GM18873 (cell line): ENCODE data around the gene FGD4.
"Not testable (repeated sequence)": the region's sequence is repeated elsewhere in the genome, so short reads cannot be mapped to it uniquely, and the experiment has no call there.

Experiments used
- ATAC-seq: cut with Tn5 transposase; IDR thresholded peaks from one replicate; pipeline ENCODE4 v1.9.1; 2021; ENCODE audit warnings: mild to moderate bottlenecking, moderate library complexity, moderate number of reproducible peaks; ENCODE audit not compliant: unreplicated experiment, low FRiP score

FGD4 gene

DNA sequence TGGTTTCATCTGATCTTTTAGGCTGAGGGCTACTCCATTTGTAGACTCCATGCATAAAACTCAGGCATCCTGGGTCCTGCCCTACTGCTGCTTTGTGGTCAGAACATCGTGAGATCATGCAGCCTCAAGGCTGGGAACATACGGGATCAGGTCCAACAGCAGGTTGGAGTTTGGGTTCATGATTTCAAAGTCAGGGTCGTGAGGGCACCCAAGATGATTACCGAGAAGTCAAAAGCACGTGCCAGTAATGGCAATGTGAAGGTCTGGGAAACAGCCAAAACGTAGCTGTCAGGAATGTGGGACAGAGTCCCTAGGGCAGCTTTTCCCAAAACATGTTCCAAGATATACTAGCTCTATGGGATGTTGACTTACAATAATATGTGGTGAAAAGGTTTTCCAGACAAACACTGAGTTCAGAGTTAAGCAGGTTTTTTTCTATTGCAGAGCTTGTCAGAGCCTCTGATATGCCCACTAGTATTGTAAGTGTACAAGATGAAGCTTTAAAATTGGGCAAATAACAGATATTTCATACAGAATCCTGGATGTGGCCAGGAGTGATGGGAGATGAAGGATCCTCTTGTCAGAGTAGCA, 149.4 kb downstream of the FGD4 start:
- no peak for ATAC-seq

DNA sequence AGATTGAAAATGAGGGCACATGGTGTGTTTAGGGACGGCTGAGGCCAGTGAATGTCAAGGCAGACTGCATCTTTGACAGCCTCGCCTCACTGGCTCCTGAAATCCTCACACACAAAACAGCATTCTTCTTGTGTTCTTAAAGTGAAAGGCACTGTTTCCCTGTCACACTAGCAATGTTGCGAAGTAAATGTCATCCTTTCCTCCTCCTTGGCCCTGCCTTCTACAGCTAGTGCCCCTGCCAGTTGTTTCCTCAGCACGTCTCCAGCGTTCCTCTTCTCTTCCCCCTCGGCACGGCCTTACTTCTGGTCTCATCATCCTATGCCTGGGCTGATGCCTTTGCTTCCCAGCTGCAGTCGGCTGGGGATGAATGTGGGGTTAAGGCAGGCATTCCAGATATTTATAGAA, 150.3 kb downstream of the FGD4 start:
- no peak for ATAC-seq

DNA sequence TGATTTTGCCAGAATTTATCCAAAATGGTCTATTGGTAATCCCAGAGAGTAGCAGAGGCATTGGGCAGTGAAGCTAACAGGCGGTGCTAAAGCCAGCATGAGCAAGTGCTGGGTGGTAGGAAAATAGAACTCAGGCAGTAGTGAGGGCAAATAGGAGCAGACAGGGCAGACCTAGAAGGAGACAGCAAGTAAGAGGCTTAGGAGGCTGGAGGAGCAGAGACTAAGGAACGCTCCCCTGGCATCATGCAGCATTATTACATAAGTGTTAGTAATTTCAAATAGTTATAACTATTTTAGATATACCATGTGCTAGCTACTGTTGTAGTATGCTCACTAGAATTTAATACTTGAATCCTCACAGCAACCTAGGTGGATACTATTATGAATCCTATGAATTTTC, 151.7 kb downstream of the FGD4 start:
- ATAC-seq = no peak

DNA sequence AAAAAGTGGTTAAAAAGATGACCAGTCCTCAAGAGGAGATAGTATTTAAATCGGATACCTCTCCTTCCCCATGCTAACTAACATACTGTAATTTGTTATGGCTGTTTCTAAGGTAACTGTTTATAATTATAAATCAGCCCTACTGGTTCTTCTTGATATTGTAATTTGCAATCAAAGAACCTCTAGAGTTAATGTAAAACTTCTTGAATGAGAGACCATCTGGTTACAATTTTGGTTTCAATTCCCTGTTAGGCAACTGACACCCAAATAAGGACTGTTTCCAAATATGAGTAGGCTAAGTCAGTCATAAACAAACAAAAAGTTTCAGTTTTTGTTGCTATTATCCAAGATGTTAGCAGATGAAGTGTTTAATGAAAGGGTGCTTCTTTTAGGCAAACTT, 159.5 kb downstream of the FGD4 start:
- ATAC-seq = peak; percentile 99

DNA sequence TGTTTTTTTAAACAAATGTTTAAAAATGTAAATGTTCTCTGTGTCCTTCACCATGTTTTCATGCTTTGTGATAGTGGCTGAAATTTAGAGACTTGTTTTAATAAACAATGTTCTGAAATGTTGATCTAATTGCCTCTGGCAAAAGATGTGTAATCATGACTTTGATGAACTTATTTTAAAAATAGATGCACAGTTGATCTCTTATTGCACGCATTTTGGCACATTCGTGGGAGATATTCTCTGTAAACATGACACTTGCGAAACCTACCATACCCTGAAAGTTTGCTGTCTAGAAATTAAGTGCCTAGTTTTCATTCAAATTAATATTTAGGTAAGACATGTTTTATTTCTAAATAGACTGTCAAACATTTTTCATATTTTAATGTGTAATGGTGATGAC, 160.1 kb downstream of the FGD4 start:
- ATAC-seq = no peak

DNA sequence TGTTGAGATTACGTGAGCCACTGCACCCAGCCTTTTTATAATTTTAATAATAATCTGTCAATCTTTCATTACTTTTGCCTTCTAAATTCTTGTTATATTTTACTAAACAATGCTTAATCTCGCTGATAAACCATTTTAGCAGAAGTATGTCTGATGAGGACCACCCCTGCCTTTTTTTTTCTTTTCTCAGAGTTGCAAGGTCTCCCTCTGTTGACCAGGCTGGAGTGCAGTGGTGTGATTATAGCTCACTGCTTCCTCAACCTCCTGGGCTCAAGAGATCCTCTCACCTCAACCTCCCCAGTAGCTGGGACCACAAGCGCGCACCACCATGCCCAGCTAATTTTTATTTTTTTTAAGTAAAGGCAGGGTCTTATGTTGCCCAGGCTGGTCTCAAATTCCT, 161.2 kb downstream of the FGD4 start:
- ATAC-seq = no peak

DNA sequence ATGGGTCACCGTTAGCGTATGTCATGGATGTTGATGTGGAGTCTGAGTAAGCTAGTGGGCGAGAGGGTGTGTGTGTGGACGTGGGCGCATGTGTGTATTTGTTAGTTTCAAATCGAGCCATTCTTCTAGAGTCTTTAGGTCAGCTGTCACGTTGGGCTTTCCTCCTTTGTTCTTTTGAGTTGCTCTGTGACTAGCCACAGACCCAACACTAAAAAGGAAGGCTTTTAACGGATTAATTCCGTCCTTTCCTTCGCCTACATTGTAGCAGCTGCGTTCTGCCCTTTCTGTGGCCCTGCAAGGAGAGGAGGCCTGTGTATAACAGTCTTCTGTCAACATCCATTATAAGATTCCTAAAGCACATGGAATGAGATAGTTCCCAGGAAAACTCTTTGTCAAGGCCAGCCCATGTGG, 162.6 kb downstream of the FGD4 start:
- ATAC-seq = no peak

DNA sequence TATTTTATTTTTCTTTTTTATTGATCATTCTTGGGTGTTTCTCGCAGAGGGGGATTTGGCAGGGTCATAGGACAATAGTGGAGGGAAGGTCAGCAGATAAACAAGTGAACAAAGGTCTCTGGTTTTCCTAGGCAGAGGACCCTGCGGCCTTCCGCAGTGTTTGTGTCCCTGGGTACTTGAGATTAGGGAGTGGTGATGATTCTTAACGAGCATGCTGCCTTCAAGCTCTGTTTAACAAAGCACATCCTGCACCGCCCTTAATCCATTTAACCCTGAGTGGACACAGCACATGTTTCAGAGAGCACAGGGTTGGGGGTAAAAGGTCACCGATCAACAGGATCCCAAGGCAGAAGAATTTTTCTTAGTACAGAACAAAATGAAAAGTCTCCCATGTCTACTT, 163.1 kb downstream of the FGD4 start:
- not testable (repeated sequence) for ATAC-seq

DNA sequence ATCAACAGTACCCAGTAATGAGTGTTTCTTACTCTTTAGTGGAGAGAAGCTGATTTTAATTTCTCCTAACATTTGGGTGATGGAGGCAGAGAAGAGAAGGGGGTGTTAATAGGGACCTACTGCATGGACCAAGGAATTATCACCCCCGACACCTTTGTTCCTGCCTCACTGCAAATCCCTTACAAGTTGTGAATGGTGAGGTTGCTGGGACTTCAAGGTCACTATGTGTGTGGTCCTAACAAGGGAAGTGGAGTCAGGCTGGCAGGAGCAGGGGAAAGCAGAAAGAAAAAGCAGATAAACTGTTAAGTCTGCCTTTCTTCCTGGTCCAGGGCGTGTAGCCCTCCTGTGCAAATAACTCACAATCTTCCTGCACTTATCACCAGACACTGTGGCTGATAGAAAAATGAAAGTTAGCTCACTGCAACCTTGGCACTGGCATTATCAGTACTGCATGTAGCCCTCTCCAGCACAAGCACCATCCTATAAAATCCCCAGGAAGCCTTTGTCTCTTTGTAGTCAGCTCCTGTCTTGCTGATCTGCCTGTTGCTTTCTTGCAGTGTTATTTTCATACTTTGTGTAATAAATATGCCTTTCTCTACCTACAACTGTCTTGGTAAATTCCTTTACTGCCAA, 167.4 kb downstream of the FGD4 start:
- no peak for ATAC-seq

DNA sequence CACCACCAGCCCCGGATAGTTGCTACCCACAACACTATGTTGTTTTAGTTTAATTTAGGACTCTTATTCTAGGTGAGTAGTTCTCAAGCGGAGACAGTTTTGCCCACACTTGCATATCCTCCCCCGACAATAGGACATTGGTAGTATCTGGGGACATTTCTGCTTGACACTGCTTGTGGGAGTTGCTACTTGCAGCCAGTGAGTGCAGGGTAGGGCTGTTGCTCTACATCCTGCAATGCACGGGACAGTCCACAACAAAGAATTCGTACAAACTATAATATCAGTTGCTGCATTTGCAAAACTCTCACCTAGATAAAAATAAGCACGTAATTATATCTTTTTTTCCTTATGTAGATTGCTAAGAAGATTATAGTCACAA, 167.9 kb downstream of the FGD4 start:
- ATAC-seq = no peak

DNA sequence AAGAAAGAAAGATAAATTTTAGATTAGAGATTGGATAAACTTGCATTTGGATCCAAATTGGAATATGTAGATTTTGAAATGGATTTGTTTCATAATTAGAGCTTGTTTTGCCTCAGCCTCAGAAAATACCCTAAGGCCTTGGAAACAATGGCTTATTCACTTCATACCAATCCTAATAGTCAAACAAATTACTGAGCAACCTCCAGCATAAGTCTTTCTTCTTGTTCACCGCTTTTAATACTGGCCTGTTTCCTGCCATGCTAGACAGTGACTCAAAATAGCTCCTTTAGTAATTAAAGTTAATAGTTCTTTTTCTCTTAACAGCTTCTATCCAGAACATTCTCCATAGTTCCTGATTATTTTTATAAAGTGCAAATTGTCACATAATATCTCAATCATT, 168.9 kb downstream of the FGD4 start:
- no peak for ATAC-seq

DNA sequence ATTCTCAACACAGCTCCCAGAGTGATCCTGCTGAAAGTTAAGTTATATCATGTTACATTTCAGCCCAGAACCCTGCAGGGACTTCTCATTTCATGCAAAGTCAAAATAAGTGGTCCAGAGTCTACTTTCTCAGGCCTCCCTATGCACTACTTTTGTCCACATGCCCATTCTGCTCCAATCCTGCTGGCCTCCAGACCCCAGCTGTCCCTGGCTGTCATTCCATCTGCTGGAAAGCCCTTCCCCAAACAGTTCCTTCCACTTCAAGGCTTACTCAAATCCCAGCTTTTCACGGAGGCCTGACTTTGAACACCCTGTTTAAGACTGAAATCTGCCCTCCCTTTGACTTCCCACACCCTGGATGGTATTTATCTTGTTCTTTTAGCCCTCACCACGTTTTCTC, 169.9 kb downstream of the FGD4 start:
- ATAC-seq = no peak

DNA sequence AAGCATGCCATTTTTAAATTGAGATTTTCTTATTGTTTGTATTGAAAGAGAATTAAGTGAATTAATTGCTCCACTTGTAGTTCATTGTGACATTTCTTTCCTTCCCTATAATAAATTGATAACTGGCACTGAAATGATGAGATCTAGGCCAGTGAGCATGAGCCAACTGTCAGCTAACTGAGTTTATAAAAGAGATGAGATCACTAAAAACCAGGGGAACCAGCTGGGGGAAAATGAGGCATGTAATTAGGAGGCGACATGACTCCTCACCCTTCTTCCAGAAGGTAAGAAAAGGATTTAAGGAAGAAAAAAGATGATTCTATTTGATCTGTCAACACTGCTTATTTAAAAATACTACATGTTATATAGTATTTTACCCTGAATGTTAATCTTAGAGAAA, 175.2 kb downstream of the FGD4 start:
- ATAC-seq = no peak

DNA sequence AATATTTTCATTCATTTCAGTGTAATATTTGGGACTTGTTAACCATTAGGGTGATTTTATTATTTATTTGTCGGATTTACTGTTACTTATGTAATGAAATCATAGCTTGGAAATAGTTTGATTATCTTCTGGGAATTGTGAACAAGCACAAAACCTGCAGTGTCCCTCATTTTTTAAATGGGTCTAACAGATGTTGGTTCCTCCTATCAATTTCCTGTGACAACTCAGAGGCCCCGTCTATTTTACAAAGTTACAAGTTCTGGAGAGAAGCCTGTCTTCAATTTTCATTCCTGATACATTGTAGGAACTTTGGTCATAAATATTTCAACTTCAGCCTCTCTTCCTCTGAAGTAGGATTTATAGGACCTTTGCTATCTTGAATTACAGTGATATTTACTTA, 178.0 kb downstream of the FGD4 start:
- no peak for ATAC-seq

DNA sequence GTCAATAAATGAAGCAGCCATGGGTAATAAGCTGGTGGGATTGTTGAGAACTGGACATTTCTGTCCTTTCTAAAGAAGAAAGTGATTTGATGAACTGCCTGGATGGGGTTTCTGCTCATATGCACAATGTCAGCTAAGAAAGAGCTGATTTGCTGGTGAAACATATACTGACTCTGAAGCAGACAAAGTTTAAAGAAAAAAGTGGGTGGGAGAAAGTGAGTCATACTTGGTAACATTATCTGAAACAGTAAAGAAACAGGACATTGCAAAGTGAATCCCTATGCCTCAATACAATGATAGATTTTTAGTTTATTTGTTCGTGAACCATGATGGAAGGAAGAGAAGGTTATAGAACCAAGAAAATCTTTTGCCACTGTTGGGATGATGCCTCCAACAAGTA, 184.2 kb downstream of the FGD4 start:
- ATAC-seq = no peak

DNA sequence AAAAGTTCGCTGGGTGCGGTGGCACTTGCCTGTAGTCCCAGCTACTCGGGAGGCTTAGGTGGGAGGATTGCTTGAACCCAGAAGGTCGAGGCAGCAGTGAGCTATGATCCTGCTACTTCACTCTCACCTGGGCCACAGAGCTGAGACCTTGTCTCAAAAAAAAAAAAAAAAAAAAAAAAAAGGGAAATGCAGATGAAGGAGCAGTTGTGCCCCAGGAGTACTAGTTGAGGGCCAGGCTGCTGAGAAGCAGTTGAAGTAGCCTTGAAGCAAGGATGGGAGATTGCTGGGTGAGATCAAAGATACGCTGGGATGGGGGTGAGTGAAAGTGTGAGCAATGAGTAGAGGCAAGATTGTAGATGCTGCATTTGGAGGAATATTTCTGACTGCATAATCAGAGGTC, 186.3 kb downstream of the FGD4 start:
- ATAC-seq = no peak

DNA sequence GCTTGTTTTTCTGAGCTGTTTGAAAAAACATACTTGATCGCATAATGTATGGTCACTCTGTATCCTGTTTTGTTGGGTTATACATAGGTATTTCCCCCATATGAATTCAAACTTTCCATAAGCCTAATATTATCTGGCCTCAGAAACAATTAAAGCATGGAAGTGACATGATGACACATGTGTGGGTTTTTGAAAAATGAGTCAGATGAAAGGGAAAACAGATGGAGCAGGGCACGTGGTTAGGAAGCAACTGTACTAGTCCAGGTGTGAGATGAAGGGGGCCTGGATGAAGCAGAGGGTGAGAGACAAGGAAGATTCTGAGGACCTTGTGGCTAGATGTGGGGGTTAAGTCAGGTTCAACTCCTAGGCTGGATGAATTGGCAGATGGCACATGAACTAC, 187.0 kb downstream of the FGD4 start:
- no peak for ATAC-seq

DNA sequence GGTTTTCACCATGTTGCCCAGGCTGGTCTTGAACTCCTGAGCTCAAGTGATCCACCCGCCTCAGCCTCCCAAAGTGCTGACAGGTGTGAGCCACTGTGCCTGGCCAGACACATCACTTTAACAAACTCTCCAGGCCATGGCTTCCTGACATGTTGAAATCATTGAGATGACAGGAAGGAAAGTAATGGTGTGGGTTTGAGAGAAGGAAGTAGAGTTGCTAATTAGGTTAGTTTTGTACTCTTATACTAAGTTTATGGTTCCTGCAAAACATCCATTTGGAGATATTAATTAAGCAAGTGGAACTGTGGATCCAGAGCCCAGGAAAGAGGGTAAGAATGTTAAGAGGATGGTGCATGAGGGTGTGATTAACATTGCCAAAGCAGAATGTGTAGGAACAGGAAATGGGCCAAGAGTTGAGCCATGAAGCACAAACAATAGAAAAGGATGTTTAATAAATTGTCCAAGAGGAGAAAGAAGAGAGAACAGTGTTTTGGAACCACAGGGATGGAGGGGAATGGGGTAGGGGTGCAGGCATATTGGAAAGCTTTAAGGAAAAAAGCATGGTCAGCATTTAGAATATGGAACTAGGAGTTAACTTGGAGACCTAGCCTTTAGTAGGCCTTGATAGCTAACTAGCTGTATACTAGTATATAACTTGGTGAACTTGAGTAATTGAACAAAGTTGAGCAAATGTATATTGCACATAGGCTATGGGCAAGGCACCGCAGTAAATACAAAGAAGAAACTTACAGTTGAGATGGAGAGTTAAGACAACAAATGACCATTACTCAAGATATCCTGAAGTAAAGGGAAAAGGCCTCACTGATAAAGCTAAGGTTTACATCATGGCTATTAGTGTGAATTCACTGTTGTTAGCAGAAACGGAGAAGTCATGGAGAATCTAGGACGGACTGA, 188.5 kb downstream of the FGD4 start:
- ATAC-seq = no peak

DNA sequence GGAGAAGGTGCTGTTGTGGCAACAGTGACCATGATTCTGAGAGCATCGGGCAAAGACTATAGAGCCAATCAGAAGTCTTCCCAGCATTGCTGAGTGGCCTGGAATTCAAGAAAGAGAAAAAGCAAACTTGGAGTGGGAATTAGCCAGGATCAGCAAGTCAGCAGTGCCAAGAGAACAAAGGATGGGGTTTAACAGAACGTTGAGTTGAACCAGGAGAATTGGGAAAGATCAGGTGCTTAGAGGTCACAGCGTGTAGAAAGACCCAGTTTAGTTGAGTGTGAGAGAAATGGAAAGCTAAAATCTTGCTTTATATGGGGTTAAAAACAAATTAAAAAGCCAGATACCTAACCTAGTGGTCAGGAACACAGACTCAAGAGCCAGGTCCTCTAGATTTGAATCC, 189.2 kb downstream of the FGD4 start:
- ATAC-seq = no peak

DNA sequence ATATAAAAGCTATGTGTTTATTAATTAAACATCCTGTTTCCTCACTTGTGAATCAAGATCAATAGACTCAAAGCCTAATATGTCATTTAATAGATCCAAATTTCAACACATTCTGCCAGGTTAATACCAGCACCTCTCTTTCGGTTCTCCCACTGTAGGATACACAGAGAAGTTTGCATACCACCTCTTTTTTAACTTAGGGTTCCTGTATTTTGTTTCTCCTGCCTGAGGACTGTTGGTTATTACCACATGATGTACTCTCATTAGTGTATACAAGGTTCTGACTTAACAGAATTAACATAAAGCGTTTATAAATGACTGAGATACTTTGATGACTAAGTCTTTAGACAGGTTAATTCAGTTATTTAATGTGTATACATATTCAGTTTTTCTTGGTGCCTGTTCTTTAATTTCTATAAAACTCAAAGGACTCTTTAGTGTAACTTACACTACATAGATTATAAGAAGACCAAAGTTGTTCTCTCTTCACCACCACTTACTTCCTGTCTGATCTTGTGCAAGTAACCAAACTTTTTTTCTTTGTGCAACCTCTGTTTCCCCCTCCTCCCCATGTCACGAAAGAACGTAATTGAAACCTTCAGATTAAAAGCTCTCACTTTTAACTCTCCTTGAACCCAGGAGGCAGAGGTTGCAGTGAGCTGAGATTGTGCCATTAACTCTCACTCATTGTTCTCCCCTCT, 190.0 kb downstream of the FGD4 start:
- ATAC-seq = no peak

DNA sequence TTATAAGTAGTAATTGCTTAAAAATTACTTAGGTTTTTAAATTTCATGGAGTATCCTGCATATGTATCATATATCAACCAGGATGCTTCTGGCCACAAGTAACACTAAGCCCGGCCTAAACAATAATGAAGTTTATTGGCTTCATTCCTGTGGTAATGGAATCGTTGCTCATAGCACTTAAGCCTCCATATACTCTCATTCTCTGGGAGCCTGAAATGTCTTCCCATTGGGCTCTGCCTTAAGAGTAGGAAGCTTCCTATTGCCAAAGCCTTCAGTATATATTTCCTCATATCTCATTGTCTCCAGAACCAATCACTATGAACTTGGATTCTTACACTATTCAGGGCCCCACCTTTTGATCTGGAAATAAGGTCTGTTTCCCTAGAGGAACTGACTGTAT, 195.9 kb downstream of the FGD4 start:
- ATAC-seq = no peak
